ENCODE measurements around the gene CDR2L.

The CDR2L gene

DNA sequence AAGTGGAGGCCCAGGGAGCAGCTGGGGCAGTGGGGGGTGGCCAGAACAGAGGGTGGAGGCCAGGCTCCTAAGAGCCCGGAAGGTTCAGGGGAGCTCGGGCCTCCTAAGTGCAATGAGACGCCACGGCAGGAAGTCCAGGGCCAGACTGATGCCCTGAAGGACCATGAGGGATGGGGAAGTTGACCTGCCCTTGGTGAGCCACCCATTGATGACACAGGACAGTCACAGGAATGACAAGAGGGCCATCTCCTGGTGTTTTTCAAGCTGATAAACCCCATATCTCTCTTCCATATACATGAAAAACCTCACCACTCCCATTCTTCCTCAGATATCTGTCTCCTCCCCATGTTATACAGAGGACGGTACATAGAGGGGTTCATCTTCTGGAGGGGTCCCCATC is 19.2 kb downstream of the CDR2L start:
- H3K36me3 ChIP-seq: no peaks in the 10 kb centered on the region
- TF ChIP-seq, protein P1, sequence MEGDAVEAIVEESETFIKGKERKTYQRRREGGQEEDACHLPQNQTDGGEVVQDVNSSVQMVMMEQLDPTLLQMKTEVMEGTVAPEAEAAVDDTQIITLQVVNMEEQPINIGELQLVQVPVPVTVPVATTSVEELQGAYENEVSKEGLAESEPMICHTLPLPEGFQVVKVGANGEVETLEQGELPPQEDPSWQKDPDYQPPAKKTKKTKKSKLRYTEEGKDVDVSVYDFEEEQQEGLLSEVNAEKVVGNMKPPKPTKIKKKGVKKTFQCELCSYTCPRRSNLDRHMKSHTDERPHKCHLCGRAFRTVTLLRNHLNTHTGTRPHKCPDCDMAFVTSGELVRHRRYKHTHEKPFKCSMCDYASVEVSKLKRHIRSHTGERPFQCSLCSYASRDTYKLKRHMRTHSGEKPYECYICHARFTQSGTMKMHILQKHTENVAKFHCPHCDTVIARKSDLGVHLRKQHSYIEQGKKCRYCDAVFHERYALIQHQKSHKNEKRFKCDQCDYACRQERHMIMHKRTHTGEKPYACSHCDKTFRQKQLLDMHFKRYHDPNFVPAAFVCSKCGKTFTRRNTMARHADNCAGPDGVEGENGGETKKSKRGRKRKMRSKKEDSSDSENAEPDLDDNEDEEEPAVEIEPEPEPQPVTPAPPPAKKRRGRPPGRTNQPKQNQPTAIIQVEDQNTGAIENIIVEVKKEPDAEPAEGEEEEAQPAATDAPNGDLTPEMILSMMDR (IDR thresholded peaks at IDR 0.05): no peak
- H3K27ac ChIP-seq: no peak overlapping the region
- H3K4me1 ChIP-seq (ENCODE audit: control insufficient read depth in 1 of 2, insufficient read depth in 1 of 2, low read depth in 1 of 2, low read length in 1 of 2): peaks cover 7 to 11% of the 10 kb centered on the region in 2 experiments
- H3K9me3 ChIP-seq: no peaks in the 10 kb centered on the region
- no peaks in the 10 kb centered on the region for H3K27me3 ChIP-seq
- no peak overlapping the region for H3K4me3 ChIP-seq (ENCODE audit: low read depth in 1 of 2, low read length in 1 of 2)

- Histone ChIP-seq H3K36me3 (no peaks in the 10 kb centered on the region), H3K4me1 (ENCODE audit: control insufficient read depth in 1 of 2, insufficient read depth in 1 of 2, low read depth in 1 of 2, low read length in 1 of 2) (peaks cover 13 to 14% of the 10 kb centered on the region in 2 experiments), H3K9me3 (no peaks in the 10 kb centered on the region), H3K4me3 (ENCODE audit: low read depth in 1 of 2, low read length in 1 of 2) (no peak overlapping the region), H3K27ac (no peak overlapping the region), H3K27me3 (no peaks in the 10 kb centered on the region)
- TF ChIP-seq, protein P1 (IDR thresholded peaks at IDR 0.05): no peak
Measured at GRCh38 chr17:75008373-75008772, 20.9 kb downstream of the CDR2L start.

GRCh38 chr17:75009139-75009724 is 21.8 kb downstream of the CDR2L start:
- Histone ChIP-seq H3K27ac (no peak overlapping the region), H3K9me3 (no peaks in the 10 kb centered on the region), H3K4me3 (ENCODE audit: low read depth in 1 of 2, low read length in 1 of 2) (no peak overlapping the region), H3K36me3 (no peaks in the 10 kb centered on the region), H3K27me3 (no peaks in the 10 kb centered on the region), H3K4me1 (ENCODE audit: control insufficient read depth in 1 of 2, insufficient read depth in 1 of 2, low read depth in 1 of 2, low read length in 1 of 2) (peaks cover 16 to 18% of the 10 kb centered on the region in 2 experiments)
- TF ChIP-seq, protein P1 (IDR thresholded peaks at IDR 0.05): no peak

DNA sequence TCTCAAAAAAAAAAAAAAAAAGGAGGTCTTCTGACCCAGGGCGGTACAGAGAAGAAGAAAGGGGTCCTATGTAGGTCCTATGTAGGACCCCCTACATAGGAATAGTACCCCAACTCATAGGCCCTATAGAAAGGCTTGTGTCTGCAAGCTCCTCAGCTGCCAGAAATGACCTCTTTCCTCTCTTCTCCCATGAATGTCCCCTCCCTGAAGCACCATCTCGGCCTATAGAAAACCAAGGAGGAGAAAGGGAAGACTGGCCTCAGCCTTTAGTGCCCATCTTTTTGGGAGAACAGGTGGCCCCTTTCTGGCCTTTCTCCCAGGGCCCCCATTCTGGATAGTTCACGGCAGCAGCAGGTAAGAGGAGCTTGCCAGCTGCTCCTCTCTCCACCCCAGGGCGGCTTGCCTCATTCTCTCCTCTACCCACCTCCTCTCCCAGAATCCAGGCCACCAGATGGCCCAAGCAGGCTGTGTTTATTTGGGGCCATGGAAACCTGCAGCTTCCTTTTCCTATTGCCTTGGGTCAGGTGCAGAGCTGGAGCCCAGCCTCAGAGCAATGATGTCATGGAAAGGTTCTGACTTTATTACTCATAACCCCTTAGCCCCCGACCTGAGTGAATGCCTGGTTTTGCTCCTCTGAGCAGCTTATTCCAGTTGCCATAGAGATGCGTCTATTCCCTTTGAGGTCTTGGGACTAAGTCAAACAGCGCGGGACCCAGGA is 23.4 kb downstream of the CDR2L start:
- TF ChIP-seq, protein P1 (IDR thresholded peaks at IDR 0.05): no peak
- no peak overlapping the region for H3K4me3 ChIP-seq (ENCODE audit: low read depth in 1 of 2, low read length in 1 of 2)
- H3K27ac ChIP-seq: no peak overlapping the region
- no peaks in the 10 kb centered on the region for H3K9me3 ChIP-seq
- H3K27me3 ChIP-seq: no peaks in the 10 kb centered on the region
- no peaks in the 10 kb centered on the region for H3K36me3 ChIP-seq
- H3K4me1 ChIP-seq (ENCODE audit: control insufficient read depth in 1 of 2, insufficient read depth in 1 of 2, low read depth in 1 of 2, low read length in 1 of 2): peaks cover 16 to 18% of the 10 kb centered on the region in 2 experiments

GRCh38 chr17:75011401-75012095 is 24.1 kb downstream of the CDR2L start:
- no peaks in the 10 kb centered on the region for H3K27me3 ChIP-seq
- no peaks in the 10 kb centered on the region for H3K9me3 ChIP-seq
- peaks cover 16 to 18% of the 10 kb centered on the region in 2 experiments for H3K4me1 ChIP-seq (ENCODE audit: control insufficient read depth in 1 of 2, insufficient read depth in 1 of 2, low read depth in 1 of 2, low read length in 1 of 2)
- no peak overlapping the region for H3K27ac ChIP-seq
- no peaks in the 10 kb centered on the region for H3K36me3 ChIP-seq
- TF ChIP-seq, protein P1 (IDR thresholded peaks at IDR 0.05): no peak
- H3K4me3 ChIP-seq (ENCODE audit: low read depth in 1 of 2, low read length in 1 of 2): peak overlapping the region; percentile 71 to 91

Data from neutrophil (primary cell).